NK-92 (cell line): ENCODE data around the gene MAPKAP1.
"Not testable (repeated sequence)": the region's sequence is repeated elsewhere in the genome, so short reads cannot be mapped to it uniquely, and the experiment has no call there.

ENCODE experiments used
- DNase-seq: peaks from one replicate; lab custom pipeline; 2025; ENCODE audit not compliant: unreplicated experiment; lab: John Stamatoyannopoulos, UW

The MAPKAP1 gene

GRCh38 chr9:125609744-125610143, 97.3 kb downstream of the MAPKAP1 start:
- DNase-seq = no peak

GRCh38 chr9:125608489-125609224, 98.4 kb downstream of the MAPKAP1 start:
- no peak for DNase-seq

GRCh38 chr9:125604196-125604595, 102.8 kb downstream of the MAPKAP1 start:
- no peak for DNase-seq

- no peak for DNase-seq
These were observed 103.5 kb downstream of the MAPKAP1 start for GRCh38 chr9:125603478-125604021.

GRCh38 chr9:125601961-125602360, 105.0 kb downstream of the MAPKAP1 start:
- DNase-seq = no peak

- no peak for DNase-seq
These were observed 106.8 kb downstream of the MAPKAP1 start for GRCh38 chr9:125600194-125600593.

- DNase-seq = no peak
These were observed 112.8 kb downstream of the MAPKAP1 start for GRCh38 chr9:125594223-125594610.

- DNase-seq = no peak
These were observed 113.3 kb downstream of the MAPKAP1 start for GRCh38 chr9:125593581-125594222.

GRCh38 chr9:125591888-125592287, 115.1 kb downstream of the MAPKAP1 start:
- DNase-seq = no peak

GRCh38 chr9:125591245-125591644, 115.8 kb downstream of the MAPKAP1 start:
- DNase-seq = no peak

GRCh38 chr9:125589287-125589686, 117.7 kb downstream of the MAPKAP1 start:
- DNase-seq = no peak

- DNase-seq = no peak
These were observed 119.1 kb downstream of the MAPKAP1 start for GRCh38 chr9:125587819-125588460.

GRCh38 chr9:125586172-125586511, 120.9 kb downstream of the MAPKAP1 start:
- DNase-seq = no peak

- no peak for DNase-seq
These were observed 121.4 kb downstream of the MAPKAP1 start for GRCh38 chr9:125585503-125586171.

- no peak for DNase-seq
These were observed 126.2 kb downstream of the MAPKAP1 start for GRCh38 chr9:125580701-125581286.

GRCh38 chr9:125579030-125579932, 127.7 kb downstream of the MAPKAP1 start:
- DNase-seq = no peak

GRCh38 chr9:125574126-125574877, 132.7 kb downstream of the MAPKAP1 start:
- no peak for DNase-seq

GRCh38 chr9:125572461-125572860, 134.5 kb downstream of the MAPKAP1 start:
- DNase-seq = not testable (repeated sequence)

- not testable (repeated sequence) for DNase-seq
These were observed 135.2 kb downstream of the MAPKAP1 start for GRCh38 chr9:125571824-125572223.
